Measurements from ENCODE around the gene CBX7.
A peak's percentile ranks its signal among the peaks of the same experiment; 100 is the strongest.

CBX7 gene

DNA sequence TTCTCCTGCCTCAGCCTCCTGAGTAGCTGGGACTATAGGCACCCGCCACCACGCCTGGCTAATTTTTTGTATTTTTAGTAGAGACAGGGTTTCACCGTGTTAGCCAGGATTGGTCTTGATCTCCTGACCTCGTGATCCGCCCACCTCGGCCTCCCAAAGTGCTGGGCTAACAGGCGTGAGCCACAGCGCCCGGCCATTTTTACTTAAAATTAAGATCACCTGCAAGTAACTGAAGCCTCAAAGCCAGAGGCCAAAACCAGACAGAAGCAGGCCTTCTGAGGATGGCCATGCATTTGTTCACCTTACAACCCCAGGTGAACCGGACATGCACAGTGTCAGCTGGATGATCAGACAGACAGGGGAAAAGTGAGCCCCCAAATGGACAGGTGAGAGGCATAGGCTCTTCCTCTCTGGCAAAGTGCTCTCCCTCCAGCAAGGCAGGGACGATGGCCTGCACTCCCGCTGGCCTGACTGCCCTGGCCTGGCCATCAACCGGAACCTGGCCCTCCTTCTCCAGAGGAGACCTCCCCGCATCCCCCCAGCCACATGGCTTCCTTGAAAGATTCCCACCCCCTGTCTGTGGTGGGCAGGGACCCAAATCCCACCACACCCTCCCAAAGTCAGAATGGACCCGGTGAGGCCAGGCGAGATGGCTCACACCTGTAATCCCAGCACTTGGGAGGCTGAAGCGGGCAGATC lies 29.6 kb downstream of the CBX7 start:
- no peak for DNase-seq

DNA sequence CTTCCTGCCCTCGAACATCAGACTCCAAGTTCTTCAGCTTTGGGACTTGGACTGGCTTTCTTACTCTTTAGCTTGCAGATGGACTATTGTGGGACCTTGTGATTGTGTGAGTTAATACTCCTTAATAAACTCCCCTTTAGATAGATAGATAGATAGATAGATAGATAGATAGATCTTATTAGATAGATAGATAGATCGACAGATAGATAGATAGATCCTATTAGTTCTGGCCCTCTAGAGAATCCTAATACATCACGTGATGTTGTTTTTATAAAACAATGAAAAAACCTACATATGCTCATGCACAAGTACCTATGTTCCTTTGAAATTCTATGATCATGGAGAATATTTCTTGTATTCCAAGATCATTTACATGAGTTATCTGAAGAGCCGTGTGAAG lies 31.5 kb downstream of the CBX7 start:
- no peak for DNase-seq

DNA sequence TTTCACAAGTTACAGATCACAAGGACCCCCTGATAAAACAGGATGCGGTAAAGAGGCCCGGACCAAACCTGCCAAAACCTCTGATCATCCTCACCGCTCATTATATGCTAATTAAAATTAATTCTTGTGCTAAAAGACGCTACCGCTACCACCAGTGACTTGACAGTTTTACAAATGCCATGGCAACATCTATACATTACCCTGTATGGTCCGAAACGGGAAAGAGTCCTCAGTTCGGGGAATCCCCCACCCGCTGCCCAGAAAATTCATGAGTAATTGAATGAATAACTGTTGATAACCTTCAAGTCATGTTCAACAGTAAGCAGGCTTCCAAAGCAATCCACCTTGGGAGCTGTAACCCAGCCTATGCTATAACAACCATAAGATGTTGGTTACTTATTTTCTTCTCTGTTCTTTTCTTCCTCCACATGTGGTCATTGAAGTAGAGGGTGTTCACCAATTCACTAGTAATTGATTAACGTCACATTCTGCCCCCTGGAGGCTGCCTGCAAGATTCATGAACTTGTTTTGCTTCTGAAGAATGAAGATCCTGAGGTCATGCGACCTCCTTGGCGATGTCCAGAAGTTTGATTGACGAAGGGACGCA lies 34.8 kb downstream of the CBX7 start:
- DNase-seq = peak; percentile 68

DNA sequence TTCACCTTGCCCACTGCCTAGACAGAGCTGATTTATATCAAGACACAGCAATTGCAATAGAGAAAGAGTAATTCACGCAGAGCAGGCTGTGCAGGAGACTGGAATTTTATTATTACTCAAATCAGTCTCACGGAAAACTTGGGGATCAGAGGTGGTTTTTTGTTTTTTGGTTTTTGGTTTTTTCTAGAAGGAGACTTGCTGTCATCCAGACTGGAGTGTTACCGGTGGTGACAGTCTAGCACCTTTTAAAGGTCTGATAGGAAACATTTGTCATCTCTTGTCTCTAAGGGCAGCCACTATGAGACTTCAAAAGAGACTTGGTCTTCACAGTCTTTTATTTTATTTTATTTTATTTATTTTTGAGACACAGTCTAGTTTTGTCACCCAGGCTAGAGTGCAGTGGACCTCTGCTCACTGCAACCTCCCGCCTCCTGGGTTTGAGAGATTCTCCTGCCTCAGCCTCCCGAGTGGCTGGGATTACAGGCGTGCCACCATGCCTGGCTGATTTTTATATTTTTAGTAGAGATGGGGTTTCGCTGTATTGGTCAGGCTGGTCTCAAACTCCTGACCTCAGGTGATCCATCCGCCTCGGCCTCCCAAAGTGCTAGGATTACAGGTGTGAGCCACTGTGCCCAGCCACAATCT lies 36.4 kb downstream of the CBX7 start:
- no peak for DNase-seq

DNA sequence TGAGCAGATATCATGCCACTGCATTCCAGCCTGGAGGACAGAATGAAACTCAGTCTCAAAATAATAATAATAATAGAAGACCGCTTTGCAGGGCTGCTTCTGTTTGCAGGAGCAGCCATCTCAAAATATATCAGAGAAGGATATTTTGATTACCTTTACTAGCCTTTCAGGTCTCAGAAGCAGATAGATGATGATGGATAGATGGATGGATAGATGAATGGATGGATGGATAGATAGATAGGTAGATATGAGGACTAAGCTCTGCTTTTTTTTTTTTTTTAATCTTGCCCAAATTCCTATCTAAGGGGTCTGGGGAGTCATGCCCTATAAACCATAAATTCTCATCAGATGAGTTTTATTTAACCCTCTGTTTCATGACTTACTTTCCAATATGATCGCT lies 36.9 kb downstream of the CBX7 start:
- DNase-seq = no peak

DNA sequence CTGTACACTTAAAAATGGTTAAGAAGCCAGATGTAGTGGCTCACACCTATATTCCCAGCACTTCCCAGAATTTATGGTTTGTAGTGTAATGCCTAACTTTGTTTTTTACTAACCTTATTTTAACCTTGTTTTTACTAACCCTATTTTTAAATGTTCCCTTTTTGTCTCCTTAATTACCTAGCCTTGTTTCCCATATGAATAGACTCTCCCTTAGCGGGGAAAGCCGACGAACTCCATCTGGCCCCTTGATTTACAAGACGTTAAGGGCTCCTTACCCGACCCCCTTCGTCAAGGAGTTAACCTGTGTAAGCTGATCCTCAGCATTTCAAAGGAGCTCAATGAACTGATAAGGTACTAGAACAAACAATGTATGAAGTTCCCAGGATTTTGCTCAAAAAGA lies 38.4 kb downstream of the CBX7 start:
- no peak for DNase-seq

DNA sequence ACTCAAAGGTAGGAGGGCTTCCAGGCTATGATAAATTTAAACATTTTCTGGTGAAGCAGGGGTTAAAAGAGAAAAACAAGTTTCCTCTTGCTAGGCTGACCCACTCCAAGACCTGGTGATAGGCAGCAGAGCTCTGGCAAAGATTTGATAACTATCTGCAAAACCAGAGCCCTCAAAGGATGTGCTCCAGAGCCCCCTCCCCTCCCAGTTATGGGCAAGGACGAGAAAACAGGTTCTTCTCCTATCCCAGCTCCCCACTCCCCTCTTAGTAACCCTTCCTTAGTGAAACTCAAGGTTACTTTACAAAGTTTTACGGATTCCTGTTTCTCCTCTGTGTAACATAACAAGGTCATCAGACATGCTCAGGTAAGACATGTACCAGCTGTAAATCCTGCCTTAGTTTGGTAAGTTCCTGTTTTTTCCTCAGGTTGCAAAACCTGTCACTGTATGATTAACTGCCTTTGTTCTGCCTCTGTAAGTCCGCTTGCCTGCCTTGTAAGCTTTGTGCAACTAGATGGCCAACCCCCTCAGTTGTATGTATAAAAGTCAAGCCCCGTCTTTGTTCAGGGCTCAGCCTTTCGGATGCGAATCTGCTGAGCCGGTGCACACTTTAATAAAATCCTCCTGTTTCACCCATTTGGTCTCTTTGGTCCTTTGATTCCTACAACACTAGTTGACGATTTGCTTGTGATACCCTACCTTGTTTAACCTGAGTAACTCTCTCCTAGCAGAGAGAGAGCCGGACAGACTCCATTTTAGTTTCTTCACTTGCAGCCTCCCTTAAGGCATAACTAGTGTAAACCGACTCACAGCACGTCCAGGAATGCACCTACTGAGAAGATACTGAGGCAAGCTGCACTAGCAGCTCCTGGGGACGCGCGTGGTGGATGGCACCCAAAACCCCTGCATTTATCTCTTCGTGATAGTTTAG lies 41.6 kb downstream of the CBX7 start:
- DNase-seq = no peak

DNA sequence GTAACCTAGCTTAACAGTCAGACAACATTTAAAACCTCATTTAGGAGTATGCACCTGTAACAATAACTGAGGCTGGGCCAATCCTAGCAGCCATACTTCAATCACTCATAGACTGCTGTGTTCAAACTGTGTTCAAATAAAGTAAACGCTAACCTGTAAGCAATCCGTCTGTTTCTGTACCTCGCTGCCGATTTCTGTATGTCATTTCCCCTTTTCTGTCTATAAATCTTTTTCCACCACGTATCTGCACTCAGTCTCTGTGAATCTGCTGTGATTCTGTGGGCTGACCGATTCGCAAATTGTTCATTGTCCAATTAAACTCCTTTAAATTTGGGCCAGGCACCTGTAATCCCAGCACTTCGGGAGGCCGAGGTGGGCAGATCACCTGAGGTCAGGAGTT lies 43.1 kb downstream of the CBX7 start:
- DNase-seq = no peak

DNA sequence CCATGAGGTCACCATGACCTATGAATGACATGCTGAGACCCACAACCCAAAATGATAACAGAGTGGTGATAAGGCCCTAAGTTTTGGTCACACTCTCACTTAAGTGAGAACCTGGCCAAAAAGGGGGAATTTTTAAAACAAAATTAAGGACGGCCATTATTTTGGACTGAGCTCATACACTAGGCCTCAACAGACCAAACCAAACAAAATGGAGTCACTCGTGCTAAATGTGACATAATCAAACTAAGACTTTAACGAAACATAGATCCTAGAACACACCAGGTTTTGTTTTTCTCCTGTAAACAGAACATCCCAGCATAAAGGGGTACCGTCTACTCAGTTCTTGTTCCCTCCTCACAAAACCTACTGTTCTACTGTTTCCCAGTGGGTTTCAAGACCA lies 44.0 kb downstream of the CBX7 start:
- no peak for DNase-seq

DNA sequence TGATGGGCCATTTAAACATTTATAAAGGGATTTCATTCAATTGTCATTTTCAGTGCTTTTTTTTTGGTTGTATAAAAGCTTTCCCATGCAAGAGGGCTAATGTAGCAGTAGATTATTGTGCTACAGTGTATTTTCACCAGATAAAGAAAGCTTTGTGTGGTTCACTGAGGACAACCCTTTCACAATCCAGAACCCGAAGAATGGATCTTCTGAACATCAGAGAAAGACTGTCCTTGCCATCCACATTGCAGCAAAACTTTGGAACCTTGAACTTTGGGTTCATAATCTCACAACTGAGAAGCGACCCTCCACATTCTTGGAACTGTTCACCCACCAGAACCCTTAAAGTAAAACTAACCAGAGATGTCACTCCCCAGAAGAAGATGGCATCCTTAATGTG lies 46.2 kb downstream of the CBX7 start:
- no peak for DNase-seq

DNA sequence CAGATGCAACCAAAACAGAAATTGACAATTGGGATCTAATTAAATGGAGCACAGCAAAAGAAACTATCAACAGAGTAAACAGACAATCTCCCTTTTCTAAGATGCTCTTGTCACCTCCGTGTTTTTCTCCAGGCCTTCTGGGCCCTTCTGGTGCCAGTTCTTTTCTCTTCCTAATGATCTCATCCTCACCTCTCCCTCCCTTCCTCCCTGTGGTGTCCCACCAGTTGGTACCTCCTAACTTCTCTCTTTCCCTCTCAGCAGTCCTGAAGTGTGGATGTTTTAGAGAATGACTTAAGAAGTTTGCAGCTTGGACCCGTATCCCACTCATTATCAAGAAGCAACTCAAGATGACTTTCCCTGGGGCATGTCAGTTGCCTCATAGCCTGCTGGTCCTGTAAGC lies 49.0 kb downstream of the CBX7 start:
- no peak for DNase-seq

DNA sequence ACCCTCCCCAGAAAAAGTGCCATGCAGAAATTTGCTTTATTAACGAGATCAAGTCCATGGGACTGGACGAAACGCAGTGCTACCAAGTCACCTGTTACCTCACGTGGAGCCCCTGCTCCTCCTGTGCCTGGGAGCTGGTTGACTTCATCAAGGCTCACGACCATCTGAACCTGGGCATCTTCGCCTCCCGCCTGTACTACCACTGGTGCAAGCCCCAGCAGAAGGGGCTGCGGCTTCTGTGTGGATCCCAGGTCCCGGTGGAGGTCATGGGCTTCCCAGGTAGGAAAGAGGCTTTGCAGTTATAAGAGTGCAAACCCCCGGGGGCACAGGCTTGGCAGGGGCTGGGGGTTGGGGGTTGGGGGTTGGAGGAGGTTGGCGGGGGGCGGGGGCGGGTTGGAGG lies 51.3 kb downstream of the CBX7 start:
- no peak for DNase-seq

DNA sequence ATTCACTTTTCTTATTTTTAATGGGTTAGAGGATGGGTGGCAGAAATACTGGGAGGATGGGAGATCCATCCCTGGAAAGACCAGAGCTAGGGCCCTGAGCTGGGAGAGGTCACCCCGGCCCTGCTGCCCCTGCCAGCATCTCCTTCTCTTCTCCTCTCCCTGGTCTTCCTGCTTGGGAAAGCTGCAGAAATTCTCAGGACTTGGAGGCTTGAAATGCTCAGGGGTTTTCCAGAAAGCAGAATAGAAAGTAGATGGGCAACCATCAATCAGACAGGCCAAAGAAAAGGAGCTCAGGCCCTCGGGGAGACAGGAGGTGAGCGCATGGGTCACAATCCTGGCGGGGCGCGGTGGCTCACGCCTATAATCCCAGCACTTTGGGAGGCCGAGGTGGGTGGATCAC lies 53.9 kb downstream of the CBX7 start:
- no peak for DNase-seq

DNA sequence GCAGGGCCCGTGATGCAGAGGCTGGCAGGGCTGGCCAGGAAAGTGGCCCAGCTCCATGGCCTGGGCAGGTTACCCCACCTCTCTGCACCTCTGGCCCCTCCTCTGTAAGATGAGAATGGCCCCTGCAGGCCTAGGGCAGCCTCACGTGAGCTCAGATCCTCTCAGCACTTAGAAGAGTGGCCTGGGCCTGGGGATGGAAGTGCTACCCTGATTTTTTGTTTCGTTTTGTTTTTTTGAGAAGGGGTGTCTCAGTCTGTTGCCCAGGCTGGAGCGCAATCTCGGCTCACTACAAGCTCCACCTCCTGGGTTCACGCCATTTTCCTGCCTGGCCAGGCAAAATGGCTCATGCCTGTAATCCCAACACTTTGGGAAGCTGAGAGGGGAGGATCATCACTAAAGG lies 54.5 kb downstream of the CBX7 start:
- DNase-seq = no peak

DNA sequence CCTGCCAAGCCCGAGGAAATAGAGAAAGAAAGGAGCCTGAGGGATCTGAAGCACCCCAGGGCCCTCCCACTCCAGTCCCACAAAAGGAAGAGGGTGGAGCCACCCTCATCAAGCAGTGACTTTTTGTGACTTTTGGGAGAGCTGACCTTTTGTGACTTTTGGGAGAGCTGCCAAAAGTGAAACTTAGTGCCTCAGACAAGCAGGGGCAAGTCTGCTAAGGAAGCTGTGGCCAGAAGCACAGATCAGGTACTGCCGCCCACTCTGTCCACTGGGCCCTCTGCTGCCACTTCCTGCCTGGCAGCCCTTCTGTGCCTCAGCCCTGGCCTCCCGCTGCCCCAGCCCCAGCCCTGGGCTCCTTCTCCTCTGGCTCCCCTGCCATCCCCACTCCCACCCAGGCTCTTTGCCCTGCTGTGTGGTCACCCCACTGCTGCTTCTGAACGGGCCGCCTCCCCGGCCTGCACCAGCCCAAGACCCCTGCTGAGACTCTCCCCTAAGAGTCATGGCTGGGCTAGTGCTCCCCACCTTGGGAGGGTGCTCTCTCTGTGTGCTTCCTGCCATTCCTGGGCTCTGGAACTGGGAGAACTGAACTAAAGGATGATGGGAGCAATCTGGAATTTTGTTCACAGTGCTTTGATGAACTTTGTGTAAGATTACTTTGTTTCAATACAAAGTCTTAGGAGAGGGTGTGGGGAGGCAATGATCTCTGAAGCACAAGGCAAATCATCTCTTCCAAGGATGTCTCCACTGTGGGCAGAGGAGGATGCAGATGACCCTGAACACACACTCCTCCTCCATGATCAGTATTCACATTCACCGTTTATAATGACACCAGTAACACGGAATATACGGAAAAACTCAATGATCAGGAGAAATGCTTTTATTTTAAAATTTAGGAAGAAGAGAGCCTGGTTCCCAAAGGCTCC lies 55.1 kb downstream of the CBX7 start, which contains the start of gene APOBEC3H:
Gene APOBEC3H, plus strand, starts transcription at position 147 of the 923 bp plus-strand sequence. CDS start 3,035 bp downstream, outside the sequence.
- DNase-seq = peak; percentile 80

DNA sequence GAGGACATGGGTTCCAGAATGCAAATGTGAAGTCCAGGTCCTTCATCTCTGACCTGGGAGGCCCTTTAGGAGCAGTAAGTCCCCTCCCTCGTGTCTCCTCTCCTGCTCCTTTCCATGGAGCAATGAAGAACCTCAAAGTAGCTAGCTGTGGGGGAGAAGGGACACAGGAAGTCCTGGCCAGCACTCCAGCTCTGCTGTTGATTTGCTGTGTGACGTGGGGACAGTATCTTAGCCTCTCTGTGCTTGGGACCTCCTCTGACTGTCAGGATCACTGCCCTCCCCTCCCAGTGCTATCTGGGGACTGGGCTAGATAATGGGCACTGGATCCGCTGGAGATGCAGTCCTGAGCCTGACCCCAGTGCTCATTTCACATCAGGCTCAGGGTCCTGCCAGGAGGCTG lies 56.5 kb downstream of the CBX7 start:
- no peak for DNase-seq

DNA sequence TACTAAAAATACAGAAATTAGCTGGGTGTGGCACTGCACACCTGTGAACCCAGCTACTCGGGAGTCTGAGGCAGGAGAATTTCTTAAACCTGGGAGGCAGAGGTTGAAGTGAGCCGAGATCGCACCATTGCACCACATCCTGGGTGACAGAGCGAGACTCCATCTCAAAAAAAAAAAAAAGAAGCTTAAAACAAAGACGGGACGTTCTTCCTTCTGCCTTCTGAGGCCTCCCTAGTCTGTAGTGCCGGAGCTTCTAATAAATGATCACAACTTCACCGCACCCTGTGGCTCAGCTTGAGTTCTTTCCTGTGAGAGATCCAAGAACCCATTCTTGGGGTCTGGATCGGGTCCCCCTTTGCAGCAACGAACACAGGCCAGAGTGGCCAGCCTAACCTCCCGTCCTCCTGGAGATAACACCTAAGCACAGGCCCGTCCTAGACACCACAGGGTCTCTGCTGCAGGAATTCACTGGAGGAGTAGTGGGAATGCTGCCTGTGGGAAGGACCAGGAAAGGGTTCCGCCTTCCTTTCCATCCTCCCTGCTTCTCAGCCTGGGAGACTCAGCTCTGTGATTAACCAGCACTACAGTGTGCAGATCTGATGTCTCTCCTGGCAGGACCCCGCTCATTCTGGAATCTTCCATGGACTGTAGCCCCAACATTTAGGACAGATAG lies 57.6 kb downstream of the CBX7 start:
- DNase-seq = no peak

DNA sequence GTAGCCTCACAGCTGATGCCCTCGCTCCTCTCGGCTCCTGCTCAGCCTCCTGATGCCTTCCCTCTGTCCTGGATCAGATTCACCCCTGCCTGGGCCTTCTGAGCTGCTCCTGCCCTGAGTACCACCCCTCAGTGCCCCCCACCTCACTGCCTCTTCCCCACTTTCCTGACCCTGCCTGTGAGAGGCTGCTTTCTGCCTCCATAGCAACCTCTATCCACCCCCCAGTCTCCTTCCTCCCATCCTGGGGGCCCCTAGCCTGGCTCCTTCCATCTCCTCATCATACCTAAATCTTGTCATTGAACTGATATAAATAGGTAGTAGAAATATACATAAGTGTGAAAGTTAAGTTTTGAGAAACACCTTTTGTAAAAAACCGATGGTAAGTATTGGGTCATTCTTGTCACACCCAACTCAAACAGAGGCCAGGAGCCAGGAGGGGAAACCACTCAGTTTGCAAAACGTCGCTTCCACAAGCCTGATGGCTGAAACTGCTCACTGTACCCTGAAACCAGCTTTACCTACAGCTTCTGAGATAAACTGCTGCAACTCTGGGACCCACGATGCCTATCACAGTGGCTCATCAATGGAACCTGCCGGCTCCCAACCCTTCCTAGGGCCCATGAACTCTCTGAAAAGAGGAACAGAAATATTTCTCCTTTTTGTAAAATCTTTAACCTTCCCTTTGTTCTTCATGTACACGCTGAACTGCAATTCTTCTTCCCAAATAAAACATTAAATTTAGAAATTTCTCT lies 60.2 kb downstream of the CBX7 start:
- DNase-seq = no peak

DNA sequence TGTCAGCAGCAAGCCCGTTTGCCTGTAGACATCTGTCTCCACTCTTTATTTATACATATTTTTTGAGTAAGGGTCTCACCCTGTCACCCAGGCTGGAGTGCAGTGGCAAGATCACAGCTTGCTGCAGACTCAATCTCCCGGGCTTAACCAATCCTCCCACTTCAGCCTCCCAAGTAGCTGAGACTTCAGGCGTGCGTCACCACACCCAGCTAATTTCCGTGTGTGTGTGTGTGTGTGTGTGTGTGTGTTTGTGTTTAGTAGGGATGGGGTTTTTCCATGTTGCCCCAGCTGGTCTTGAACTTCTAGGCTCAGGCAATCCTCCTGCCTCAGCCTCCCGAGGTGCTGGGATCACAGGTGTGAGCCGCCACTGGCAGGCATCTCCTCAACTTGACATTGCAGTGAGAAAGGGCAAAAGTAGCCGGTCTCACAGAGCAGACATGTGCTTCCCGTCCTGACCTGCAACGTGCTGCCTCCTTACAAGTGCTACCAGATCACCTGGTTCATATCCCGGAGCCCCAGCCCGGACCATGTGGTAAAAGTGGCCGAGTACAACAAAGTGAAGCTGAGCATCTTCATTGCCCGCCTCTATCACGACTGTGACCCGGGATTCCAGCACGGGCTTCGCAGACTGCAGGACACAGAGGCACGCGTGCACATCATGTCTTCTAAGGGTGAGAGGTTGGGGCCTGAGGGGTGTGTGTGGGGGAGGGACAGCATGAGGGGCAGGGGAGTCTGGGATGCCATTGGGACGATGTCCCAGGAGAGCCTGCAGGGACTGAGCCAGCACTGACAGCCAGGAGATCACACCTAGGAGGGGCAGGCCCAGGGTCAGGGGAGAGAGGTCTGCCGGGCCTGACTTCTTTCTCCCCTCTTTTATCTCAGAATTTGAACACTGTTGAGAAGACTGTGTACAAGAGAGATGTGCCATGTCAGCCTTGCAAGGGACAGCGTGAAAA lies 61.1 kb downstream of the CBX7 start:
- DNase-seq = no peak
